Fibroblast of lung (primary cell): ENCODE data around the gene EGR2. TPM values are rescaled to one million over a fixed set of nuclear protein-coding genes. Genes with fewer than 3 reads are reported as not detected.

ENCODE experiments used
- DNase-seq, 2 donors: peaks; one replicate each; pipeline versions ENCODE4 v3.0.0 to v3.0.0-alpha.2; 2010; ENCODE audit warnings: low read depth in 2 of 2
- H2AFZ ChIP-seq: 2 replicates; pipeline ENCODE4 v1.5.1; 2012; ENCODE audit warnings: low read length, control low read depth, inconsistent platforms
- H3K27ac ChIP-seq: 2 replicates; pipeline ENCODE4 v1.5.1; 2011; ENCODE audit warnings: low read length, control low read depth; ENCODE audit not compliant: insufficient read depth
- H3K27me3 ChIP-seq: 2 replicates; pipeline ENCODE4 v1.5.1; 2011; ENCODE audit warnings: mild to moderate bottlenecking, low read length; ENCODE audit not compliant: control insufficient read depth, insufficient read depth
- H3K36me3 ChIP-seq: 2 replicates; pipeline ENCODE4 v1.5.1; 2011; ENCODE audit warnings: low read length; ENCODE audit not compliant: control insufficient read depth, insufficient read depth
- H3K4me1 ChIP-seq: 2 replicates; pipeline ENCODE4 v1.5.1; 2011; ENCODE audit warnings: low read length; ENCODE audit not compliant: control insufficient read depth, insufficient read depth; ENCODE audit errors: extremely low read depth
- H3K4me2 ChIP-seq: 2 replicates; pipeline ENCODE4 v1.5.1; 2011; ENCODE audit warnings: low read length, control low read depth; ENCODE audit not compliant: insufficient read depth; ENCODE audit errors: extremely low read depth
- H3K4me3 ChIP-seq, 4 experiments: fragments of 200-600 bp in 1 of 4; sonication (generic) in 1 of 4; replicated peaks in 1 of 4; 2 replicates each; pipeline ENCODE4 v1.5.1; 2011 to 2016; ENCODE audit warnings: low read length in 4 of 4, low read depth in 3 of 4, mild to moderate bottlenecking in 3 of 4, control low read depth in 2 of 4, inconsistent platforms in 1 of 4, mixed read lengths in 1 of 4; ENCODE audit not compliant: insufficient read depth in 1 of 4; ENCODE audit errors: control extremely low read depth in 1 of 4
- H3K79me2 ChIP-seq: 2 replicates; pipeline ENCODE4 v1.5.1; 2012; ENCODE audit warnings: mild to moderate bottlenecking, low read length, inconsistent platforms; ENCODE audit not compliant: control insufficient read depth, insufficient read depth
- H3K9ac ChIP-seq: 2 replicates; pipeline ENCODE4 v1.5.1; 2011; ENCODE audit warnings: mild to moderate bottlenecking, low read length, control low read depth; ENCODE audit not compliant: insufficient read depth
- H3K9me3 ChIP-seq: 2 replicates; pipeline ENCODE4 v1.5.1; 2012; ENCODE audit warnings: low read depth, low read length; ENCODE audit not compliant: control insufficient read depth, insufficient read depth
- H4K20me1 ChIP-seq: 2 replicates; pipeline ENCODE4 v1.5.1; 2011; ENCODE audit warnings: low read length; ENCODE audit not compliant: control insufficient read depth, insufficient read depth; ENCODE audit errors: extremely low read depth
- CTCF ChIP-seq, 2 donors: IDR thresholded peaks in 1 of 2; conservative IDR thresholded peaks in 1 of 2; 1 replicate in 1 of 2; 2 replicates in 1 of 2; pipeline ENCODE4 v1.5.1; 2011 to 2012; ENCODE audit warnings: low read length in 2 of 2, control low read depth in 1 of 2, inconsistent platforms in 1 of 2, low read depth in 1 of 2, mild to moderate bottlenecking in 1 of 2
- EZH2 ChIP-seq: IDR thresholded peaks from 2 replicates; pipeline ENCODE4 v1.5.1; 2012; ENCODE audit warnings: low read length, control low read depth, mild to moderate bottlenecking; ENCODE audit errors: missing control alignments
- polyA minus RNA-seq: library from RNA; depleted of rRNA, polyadenylated mRNA; stranded (reverse); fragments of >200 nt; gene quantifications from 2 replicates; pipeline ENCODE4 v1.2.3, GENCODE V29; 2011; ENCODE audit warnings: low replicate concordance
- polyA plus RNA-seq, 2 donors: library from polyadenylated mRNA; depleted of rRNA in 1 of 2; stranded (reverse) in 1 of 2; unstranded in 1 of 2; fragments of >200 nt; gene quantifications; 2 replicates each; pipeline ENCODE4 v1.2.1, GENCODE V29; 2011 to 2012; ENCODE audit warnings: missing spikeins in 1 of 2
- total RNA-seq: library from RNA; depleted of rRNA; stranded (reverse); fragments of >200 nt; gene quantifications from 2 replicates; pipeline ENCODE4 v1.2.1, GENCODE V29; 2014

The EGR2 gene
- total RNA-seq (0.33 and 2.1 TPM in 2 replicates), polyA plus RNA-seq (0.08 and 0.21 TPM in 2 replicates), polyA minus RNA-seq (0.37 TPM in 1 of 2 replicates, not detected in the other)
- 0.09 and 0.40 TPM in 2 replicates for polyA plus RNA-seq (2012)

DNA sequence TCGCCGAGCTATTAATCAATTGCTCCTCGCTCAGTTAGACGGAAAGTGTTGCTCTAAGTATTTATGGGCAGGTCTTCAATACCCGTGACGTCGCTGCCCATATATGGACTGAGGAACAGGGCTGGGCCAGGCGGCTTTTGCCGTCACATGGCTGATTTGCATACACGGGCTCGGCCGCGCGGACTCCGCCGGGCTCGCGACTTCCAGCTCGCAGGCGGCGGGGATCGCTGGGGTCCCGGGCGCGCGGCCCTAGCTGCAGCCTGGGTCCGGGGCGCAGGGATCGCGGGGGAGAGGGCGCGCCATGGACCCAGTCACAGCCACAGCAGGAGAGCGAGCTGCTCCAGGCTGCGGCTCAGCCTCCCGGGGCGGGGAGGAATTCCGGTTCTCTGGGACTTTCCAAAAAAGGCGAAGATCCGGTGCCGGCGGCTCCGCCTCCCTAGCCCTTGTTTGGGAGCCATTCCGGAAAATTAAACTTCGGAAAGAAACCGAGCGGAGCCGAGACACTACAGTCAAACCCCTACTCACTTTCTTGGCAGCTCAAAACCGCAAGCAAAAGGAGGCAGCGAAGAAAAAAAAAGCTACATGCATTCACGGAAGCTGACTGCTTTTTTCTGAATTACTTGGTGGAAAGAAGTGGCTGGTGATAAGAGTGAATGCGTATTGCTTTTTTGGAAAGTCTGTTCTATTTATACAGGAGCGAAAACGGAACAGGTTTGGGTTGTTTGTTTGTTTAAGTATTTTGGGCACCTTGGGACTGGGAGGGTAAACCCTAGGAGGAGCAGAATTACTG, at the start of gene EGR2:
Gene EGR2, minus strand, starts transcription at position 36 of the 790 bp plus-strand sequence. CDS start 337 bp downstream, outside the sequence.
- H3K4me1 ChIP-seq, result peaks cover 12% of the 10 kb centered on the region
- H3K79me2 ChIP-seq, result no peaks in the 10 kb centered on the region
- H3K27ac ChIP-seq, result peak within 1 kb of the TSS; percentile 40
- TF ChIP-seq EZH2, result no peak
- no peak for TF ChIP-seq CTCF (conservative IDR thresholded peaks at IDR 0.05 in 1 of 2, IDR thresholded peaks at IDR 0.05 in 1 of 2; ENCODE audit: low read depth in 1 of 2, low read length in 2 of 2)
- H3K9ac ChIP-seq, result peak within 1 kb of the TSS; percentile 70
- no peaks in the 10 kb centered on the region for H3K36me3 ChIP-seq
- peak within 1 kb of the TSS; percentile 99 for H3K4me2 ChIP-seq
- H3K27me3 ChIP-seq, result peaks cover 35% of the 10 kb centered on the region
- peak within 1 kb of the TSS; percentile 81 for H2AFZ ChIP-seq
- H3K9me3 ChIP-seq, result no peaks in the 10 kb centered on the region
- H3K4me3 ChIP-seq, result peak within 1 kb of the TSS; percentile 63 to 83 (median 74)
- DNase-seq, result peak; percentile 95 to 98
- H4K20me1 ChIP-seq, result no peaks in the 10 kb centered on the region

GRCh38 chr10:62862447-62862846, 46.3 kb upstream of the EGR2 start:
- Histone ChIP-seq H3K79me2 (no peaks in the 10 kb centered on the region), H3K9ac (no peak overlapping the region), H3K27me3 (no peaks in the 10 kb centered on the region), H4K20me1 (no peaks in the 10 kb centered on the region), H3K27ac (no peak overlapping the region), H2AFZ (no peak overlapping the region), H3K36me3 (no peaks in the 10 kb centered on the region), H3K9me3 (no peaks in the 10 kb centered on the region), H3K4me2 (no peak overlapping the region), H3K4me1 (no peaks in the 10 kb centered on the region), H3K4me3 (no peak overlapping the region)
- DNase-seq, result no peak
- TF ChIP-seq EZH2 (no peak), CTCF (conservative IDR thresholded peaks at IDR 0.05 in 1 of 2, IDR thresholded peaks at IDR 0.05 in 1 of 2; ENCODE audit: low read depth in 1 of 2, low read length in 2 of 2) (no peak)

GRCh38 chr10:62861507-62861906, 45.3 kb upstream of the EGR2 start:
- peak; percentile 9 to 49 for DNase-seq

More at GRCh38 chr10:62861507-62861906, 45.3 kb upstream of the EGR2 start:
- Histone ChIP-seq H3K4me3 (no peak overlapping the region), H3K4me1 (no peaks in the 10 kb centered on the region), H3K27ac (no peak overlapping the region), H3K27me3 (no peaks in the 10 kb centered on the region), H3K79me2 (no peaks in the 10 kb centered on the region), H2AFZ (no peak overlapping the region), H4K20me1 (no peaks in the 10 kb centered on the region), H3K9ac (no peak overlapping the region), H3K36me3 (no peaks in the 10 kb centered on the region), H3K4me2 (no peak overlapping the region), H3K9me3 (no peaks in the 10 kb centered on the region)
- TF ChIP-seq EZH2, result no peak
- TF ChIP-seq CTCF (conservative IDR thresholded peaks at IDR 0.05 in 1 of 2, IDR thresholded peaks at IDR 0.05 in 1 of 2; ENCODE audit: low read depth in 1 of 2, low read length in 2 of 2), result no peak
